HepG2 (cell line): Measurements from ENCODE around the gene KCTD18.

ENCODE experiments used
- CTCF ChIP-seq: sonication (generic); formaldehyde crosslinking; IDR thresholded peaks from 2 replicates; pipeline ENCODE4 v1.5.0; 2020; ENCODE audit warnings: mild to moderate bottlenecking, missing genetic modification reagents, moderate library complexity
- FOXA3 ChIP-seq: IDR thresholded peaks from 2 replicates; pipeline ENCODE4 v1.6.1; 2016; ENCODE audit warnings: missing genetic modification reagents, missing compliant biosample characterization
- HOMEZ ChIP-seq: IDR thresholded peaks from 2 replicates; pipeline ENCODE4 v1.6.1; 2016; ENCODE audit warnings: low read depth
- TBX2 ChIP-seq: sonication (generic); formaldehyde crosslinking; IDR thresholded peaks from 2 replicates; pipeline ENCODE4 v1.5.0; 2020; ENCODE audit warnings: missing genetic modification reagents, mild to moderate bottlenecking, borderline replicate concordance
- ZBTB4 ChIP-seq: sonication (generic); formaldehyde crosslinking; IDR thresholded peaks from 2 replicates; pipeline ENCODE4 v1.4.0; 2020; ENCODE audit warnings: missing genetic modification reagents, mild to moderate bottlenecking, borderline replicate concordance
- ZNF383 ChIP-seq: sonication (generic); formaldehyde crosslinking; IDR thresholded peaks from 2 replicates; pipeline ENCODE4 v1.4.0; 2020; ENCODE audit warnings: missing genetic modification reagents, mild to moderate bottlenecking, borderline replicate concordance
- ZNF781 ChIP-seq: sonication (generic); formaldehyde crosslinking; IDR thresholded peaks from 2 replicates; pipeline ENCODE4 v1.5.1; 2020; ENCODE audit warnings: borderline replicate concordance, mild to moderate bottlenecking, missing genetic modification reagents; ENCODE audit errors: not compliant biosample characterization
- TF ChIP-seq, protein P1 (sequence below): IDR thresholded peaks from 2 replicates; pipeline ENCODE4 v1.6.1; 2016; ENCODE audit warnings: mild to moderate bottlenecking, missing biosample characterization, missing genetic modification reagents
- TF ChIP-seq, protein P2 (sequence below): sonication (generic); formaldehyde crosslinking; IDR thresholded peaks from 2 replicates; pipeline ENCODE4 v1.5.1; 2020; ENCODE audit warnings: missing genetic modification reagents, mild to moderate bottlenecking, borderline replicate concordance
- TF ChIP-seq, protein P3 (sequence below): sonication (generic); formaldehyde crosslinking; IDR thresholded peaks from 2 replicates; pipeline ENCODE4 v1.4.0; 2020; ENCODE audit warnings: missing genetic modification reagents

DNA sequence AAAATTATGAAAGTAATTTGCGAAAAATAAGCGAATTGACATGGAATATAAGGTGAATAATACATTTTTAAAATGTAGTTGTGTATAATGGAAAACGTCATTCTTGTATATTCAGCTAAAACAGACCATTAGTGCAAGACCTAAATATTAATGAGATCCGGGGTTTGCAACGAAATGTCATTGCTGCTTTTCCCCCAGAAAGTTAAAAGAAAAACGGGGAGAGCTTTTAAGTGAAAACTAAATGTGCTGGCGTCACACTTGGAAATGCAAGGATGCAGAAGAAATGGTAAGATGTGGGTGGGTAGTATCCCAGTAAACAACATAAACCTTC, 15.6 kb upstream of the KCTD18 start:
- TF ChIP-seq, protein P1, sequence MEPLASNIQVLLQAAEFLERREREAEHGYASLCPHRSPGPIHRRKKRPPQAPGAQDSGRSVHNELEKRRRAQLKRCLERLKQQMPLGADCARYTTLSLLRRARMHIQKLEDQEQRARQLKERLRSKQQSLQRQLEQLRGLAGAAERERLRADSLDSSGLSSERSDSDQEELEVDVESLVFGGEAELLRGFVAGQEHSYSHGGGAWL (CRISPR knock-in tag) = no peak
- no peak for TF ChIP-seq FOXA3
- TF ChIP-seq ZNF383 (CRISPR knock-in tag) = no peak
- TF ChIP-seq CTCF (CRISPR knock-in tag) = no peak
- TF ChIP-seq, protein P2, sequence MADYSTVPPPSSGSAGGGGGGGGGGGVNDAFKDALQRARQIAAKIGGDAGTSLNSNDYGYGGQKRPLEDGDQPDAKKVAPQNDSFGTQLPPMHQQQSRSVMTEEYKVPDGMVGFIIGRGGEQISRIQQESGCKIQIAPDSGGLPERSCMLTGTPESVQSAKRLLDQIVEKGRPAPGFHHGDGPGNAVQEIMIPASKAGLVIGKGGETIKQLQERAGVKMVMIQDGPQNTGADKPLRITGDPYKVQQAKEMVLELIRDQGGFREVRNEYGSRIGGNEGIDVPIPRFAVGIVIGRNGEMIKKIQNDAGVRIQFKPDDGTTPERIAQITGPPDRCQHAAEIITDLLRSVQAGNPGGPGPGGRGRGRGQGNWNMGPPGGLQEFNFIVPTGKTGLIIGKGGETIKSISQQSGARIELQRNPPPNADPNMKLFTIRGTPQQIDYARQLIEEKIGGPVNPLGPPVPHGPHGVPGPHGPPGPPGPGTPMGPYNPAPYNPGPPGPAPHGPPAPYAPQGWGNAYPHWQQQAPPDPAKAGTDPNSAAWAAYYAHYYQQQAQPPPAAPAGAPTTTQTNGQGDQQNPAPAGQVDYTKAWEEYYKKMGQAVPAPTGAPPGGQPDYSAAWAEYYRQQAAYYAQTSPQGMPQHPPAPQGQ (CRISPR knock-in tag) = no peak
- TF ChIP-seq, protein P3, sequence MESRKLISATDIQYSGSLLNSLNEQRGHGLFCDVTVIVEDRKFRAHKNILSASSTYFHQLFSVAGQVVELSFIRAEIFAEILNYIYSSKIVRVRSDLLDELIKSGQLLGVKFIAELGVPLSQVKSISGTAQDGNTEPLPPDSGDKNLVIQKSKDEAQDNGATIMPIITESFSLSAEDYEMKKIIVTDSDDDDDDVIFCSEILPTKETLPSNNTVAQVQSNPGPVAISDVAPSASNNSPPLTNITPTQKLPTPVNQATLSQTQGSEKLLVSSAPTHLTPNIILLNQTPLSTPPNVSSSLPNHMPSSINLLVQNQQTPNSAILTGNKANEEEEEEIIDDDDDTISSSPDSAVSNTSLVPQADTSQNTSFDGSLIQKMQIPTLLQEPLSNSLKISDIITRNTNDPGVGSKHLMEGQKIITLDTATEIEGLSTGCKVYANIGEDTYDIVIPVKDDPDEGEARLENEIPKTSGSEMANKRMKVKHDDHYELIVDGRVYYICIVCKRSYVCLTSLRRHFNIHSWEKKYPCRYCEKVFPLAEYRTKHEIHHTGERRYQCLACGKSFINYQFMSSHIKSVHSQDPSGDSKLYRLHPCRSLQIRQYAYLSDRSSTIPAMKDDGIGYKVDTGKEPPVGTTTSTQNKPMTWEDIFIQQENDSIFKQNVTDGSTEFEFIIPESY (CRISPR knock-in tag) = no peak
- TF ChIP-seq TBX2 (CRISPR knock-in tag) = no peak
- TF ChIP-seq ZBTB4 (CRISPR knock-in tag) = no peak
- no peak for TF ChIP-seq HOMEZ (CRISPR knock-in tag)
- TF ChIP-seq ZNF781 (CRISPR knock-in tag) = no peak
